Caki2 (cell line): ENCODE measurements around the gene PRDM16. TPM values are rescaled to one million over a fixed set of nuclear protein-coding genes. Genes with fewer than 3 reads are reported as not detected.

Experiments
- DNase-seq: peaks from one replicate; pipeline ENCODE4 v3.0.0-alpha.2; 2015; ENCODE audit warnings: low read depth
- in situ Hi-C: cut with HindIII; loops from 2 replicates; pipeline ENCODE4 v1.10.0; 2016; ENCODE audit warnings: low sequenced_read_pairs, low pct_unique_long_range_greater_than_20kb, mixed read lengths
- total RNA-seq: library from RNA; depleted of rRNA; stranded (reverse); fragments of >200 nt; shearing (Covaris generic); gene quantifications from 2 replicates; pipeline ENCODE4 v1.2.3, GENCODE V29; 2014; ENCODE audit warnings: low replicate concordance

The PRDM16 gene
- total RNA-seq, 1 experiment from 2014 or later, result not detected

GRCh38 chr1:3064296-3064850, 4.6 kb upstream of the PRDM16 start:
- DNase-seq, result no peak
- in situ Hi-C loops, result no loop called here

GRCh38 chr1:3064901-3065300, 4.1 kb upstream of the PRDM16 start:
- in situ Hi-C loops, result no loop called here
- DNase-seq, result no peak

GRCh38 chr1:3065396-3065795, 3.6 kb upstream of the PRDM16 start:
- in situ Hi-C loops, result no loop called here

GRCh38 chr1:3065797-3066196, 3.2 kb upstream of the PRDM16 start:
- in situ Hi-C loops, result no loop called here
- no peak for DNase-seq

More at GRCh38 chr1:3065396-3065795, 3.6 kb upstream of the PRDM16 start:
- no peak for DNase-seq

GRCh38 chr1:3066250-3066711, 2.7 kb upstream of the PRDM16 start:
- in situ Hi-C loops, result no loop called here
- DNase-seq, result no peak

GRCh38 chr1:3066826-3067225, 2.2 kb upstream of the PRDM16 start:
- in situ Hi-C loops, result no loop called here
- DNase-seq, result no peak

- no peak for DNase-seq
- in situ Hi-C loops, result no loop called here
Measured at GRCh38 chr1:3067301-3067670, 1.7 kb upstream of the PRDM16 start.

- no peak for DNase-seq
- in situ Hi-C loops, result no loop called here
Measured at GRCh38 chr1:3067671-3068563, 1.1 kb upstream of the PRDM16 start.

GRCh38 chr1:3069491-3070308, 697 bp downstream of the PRDM16 start:
- in situ Hi-C loops, result no loop called here
- no peak for DNase-seq

GRCh38 chr1:3070309-3070643, 1.3 kb downstream of the PRDM16 start:
- DNase-seq, result no peak
- in situ Hi-C loops, result no loop called here

- in situ Hi-C loops, result no loop called here
- no peak for DNase-seq
Measured at GRCh38 chr1:3070644-3071564, 1.9 kb downstream of the PRDM16 start.

GRCh38 chr1:3071565-3072390, 2.8 kb downstream of the PRDM16 start:
- in situ Hi-C loops, result no loop called here
- DNase-seq, result no peak

- in situ Hi-C loops, result no loop called here
Measured at GRCh38 chr1:3072391-3073185, 3.6 kb downstream of the PRDM16 start.

GRCh38 chr1:3073186-3073488, 4.1 kb downstream of the PRDM16 start:
- in situ Hi-C loops, result no loop called here
- no peak for DNase-seq

More at GRCh38 chr1:3072391-3073185, 3.6 kb downstream of the PRDM16 start:
- no peak for DNase-seq

- DNase-seq, result no peak
- in situ Hi-C loops, result no loop called here
Measured at GRCh38 chr1:3073489-3074296, 4.7 kb downstream of the PRDM16 start.

GRCh38 chr1:3074297-3074741, 5.3 kb downstream of the PRDM16 start:
- in situ Hi-C loops, result no loop called here
- no peak for DNase-seq
